ENCODE results near the gene LYL1.

LYL1 gene

GRCh38 chr19:13091400-13092157 is 11.1 kb downstream of the LYL1 start:
- no peak for DNase-seq

- no peak for DNase-seq
Measured at GRCh38 chr19:13090511-13091231, 12.0 kb downstream of the LYL1 start.

- DNase-seq = no peak
Measured at GRCh38 chr19:13089857-13090507, 12.7 kb downstream of the LYL1 start.

- DNase-seq = no peak
Measured at GRCh38 chr19:13089139-13089856, 13.4 kb downstream of the LYL1 start.

GRCh38 chr19:13087795-13088537 is 14.7 kb downstream of the LYL1 start:
- no peak for DNase-seq

- DNase-seq = no peak
Measured at GRCh38 chr19:13087295-13087694, 15.4 kb downstream of the LYL1 start.

- DNase-seq = no peak
Measured at GRCh38 chr19:13086341-13086740, 16.3 kb downstream of the LYL1 start.

GRCh38 chr19:13085666-13086065 is 17.0 kb downstream of the LYL1 start:
- no peak for DNase-seq

GRCh38 chr19:13083627-13084026 is 19.0 kb downstream of the LYL1 start:
- no peak for DNase-seq

GRCh38 chr19:13083008-13083404 is 19.7 kb downstream of the LYL1 start:
- DNase-seq = no peak

- DNase-seq = no peak
Measured at GRCh38 chr19:13082192-13083007, 20.3 kb downstream of the LYL1 start.

GRCh38 chr19:13079542-13079986 is 23.1 kb downstream of the LYL1 start:
- no peak for DNase-seq

- no peak for DNase-seq
Measured at GRCh38 chr19:13078897-13079541, 23.6 kb downstream of the LYL1 start.

GRCh38 chr19:13078381-13078780 is 24.3 kb downstream of the LYL1 start:
- DNase-seq = no peak

- no peak for DNase-seq
Measured at GRCh38 chr19:13077240-13077639, 25.4 kb downstream of the LYL1 start.

GRCh38 chr19:13076787-13077186 is 25.9 kb downstream of the LYL1 start:
- no peak for DNase-seq

- DNase-seq = no peak
Measured at GRCh38 chr19:13076320-13076719, 26.3 kb downstream of the LYL1 start.

- DNase-seq = no peak
Measured at GRCh38 chr19:13074378-13074777, 28.3 kb downstream of the LYL1 start.

GRCh38 chr19:13073263-13073662 is 29.4 kb downstream of the LYL1 start:
- DNase-seq = no peak

- no peak for DNase-seq
Measured at GRCh38 chr19:13072188-13072908, 30.3 kb downstream of the LYL1 start.
